Liver (tissue), 9 donors: Measurements from ENCODE around the gene ITGAE. TPM values are rescaled to one million over a fixed set of nuclear protein-coding genes. Genes with fewer than 3 reads are reported as not detected.

Source experiments
- DNase-seq: peaks from one replicate; pipeline ENCODE4 v3.0.0-alpha.2; 2017; ENCODE audit warnings: low spot score
- H3K27ac ChIP-seq, 2 donors: one replicate each; pipeline ENCODE4 v1.7.0; 2013; ENCODE audit warnings: inconsistent platforms in 2 of 2, low read length in 2 of 2, control low read depth in 1 of 2, low read depth in 1 of 2, mild to moderate bottlenecking in 1 of 2
- H3K27me3 ChIP-seq, 4 donors: one replicate each; pipeline versions ENCODE4 v1.6.1 to v1.7.0; 2013; ENCODE audit warnings: low read length in 3 of 4, inconsistent platforms in 1 of 4, mild to moderate bottlenecking in 1 of 4, moderate library complexity in 1 of 4; ENCODE audit not compliant: control insufficient read depth in 4 of 4, insufficient read depth in 4 of 4
- H3K36me3 ChIP-seq, 4 donors: one replicate each; pipeline versions ENCODE4 v1.6.1 to v1.7.0; 2013; ENCODE audit warnings: low read length in 3 of 4, mild to moderate bottlenecking in 3 of 4, low read depth in 1 of 4, moderate library complexity in 1 of 4; ENCODE audit not compliant: control insufficient read depth in 4 of 4, insufficient read depth in 3 of 4
- H3K4me1 ChIP-seq, 4 donors: one replicate each; pipeline versions ENCODE4 v1.6.1 to v1.7.0; 2013; ENCODE audit warnings: low read length in 3 of 4, mild to moderate bottlenecking in 3 of 4, moderate library complexity in 1 of 4; ENCODE audit not compliant: control insufficient read depth in 4 of 4, insufficient read depth in 4 of 4
- H3K4me3 ChIP-seq, 3 donors: one replicate each; pipeline versions ENCODE4 v1.6.1 to v1.7.0; 2013; ENCODE audit warnings: low read length in 3 of 3, control low read depth in 1 of 3, low read depth in 1 of 3, mild to moderate bottlenecking in 1 of 3
- H3K9ac ChIP-seq, 2 donors: one replicate each; pipeline ENCODE4 v1.7.0; 2013; ENCODE audit warnings: low read length in 2 of 2, mild to moderate bottlenecking in 2 of 2, moderate library complexity in 2 of 2, control low read depth in 1 of 2, low read depth in 1 of 2
- H3K9me3 ChIP-seq, 4 donors: one replicate each; pipeline versions ENCODE4 v1.6.1 to v1.7.0; 2013; ENCODE audit warnings: low read length in 3 of 4; ENCODE audit not compliant: control insufficient read depth in 4 of 4
- ATF3 ChIP-seq: IDR thresholded peaks from 2 replicates; pipeline ENCODE4 v1.6.1; 2016; ENCODE audit warnings: antibody characterized with exemption
- EGR1 ChIP-seq, 2 donors: IDR thresholded peaks; 2 replicates each; pipeline ENCODE4 v1.6.1; 2016 to 2018; ENCODE audit warnings: antibody characterized with exemption in 2 of 2, low read depth in 2 of 2
- FOXA1 ChIP-seq: IDR thresholded peaks from 2 replicates; pipeline ENCODE4 v1.6.1; 2016; ENCODE audit warnings: antibody characterized with exemption
- FOXA2 ChIP-seq: IDR thresholded peaks from 2 replicates; pipeline ENCODE4 v1.6.1; 2016; ENCODE audit warnings: antibody characterized with exemption
- GABPA ChIP-seq, 2 donors: IDR thresholded peaks in 1 of 2; conservative IDR thresholded peaks in 1 of 2; 2 replicates each; pipeline ENCODE4 v1.6.1; 2016; ENCODE audit warnings: antibody characterized with exemption in 2 of 2, mild to moderate bottlenecking in 1 of 2, moderate library complexity in 1 of 2
- HNF4A ChIP-seq, 2 donors: conservative IDR thresholded peaks; 2 replicates each; pipeline ENCODE4 v1.6.1; 2016; ENCODE audit warnings: antibody characterized with exemption in 2 of 2, mild to moderate bottlenecking in 2 of 2
- HNF4G ChIP-seq: IDR thresholded peaks from 2 replicates; pipeline ENCODE4 v1.6.1; 2016; ENCODE audit warnings: antibody characterized with exemption
- JUND ChIP-seq, 2 donors: IDR thresholded peaks; 2 replicates each; pipeline ENCODE4 v1.6.1; 2016; ENCODE audit warnings: antibody characterized with exemption in 2 of 2
- NR2F2 ChIP-seq: IDR thresholded peaks from 2 replicates; pipeline ENCODE4 v1.6.1; 2016; ENCODE audit warnings: antibody characterized with exemption
- RAD21 ChIP-seq, 2 donors: IDR thresholded peaks; 2 replicates each; pipeline ENCODE4 v1.6.1; 2016; ENCODE audit warnings: antibody characterized with exemption in 2 of 2, mild to moderate bottlenecking in 2 of 2
- REST ChIP-seq: IDR thresholded peaks from 2 replicates; pipeline ENCODE4 v1.6.1; 2016; ENCODE audit warnings: antibody characterized with exemption, mild to moderate bottlenecking
- RXRA ChIP-seq, 2 donors: IDR thresholded peaks; 2 replicates each; pipeline ENCODE4 v1.6.1; 2017 to 2018; ENCODE audit warnings: antibody characterized with exemption in 2 of 2, mild to moderate bottlenecking in 1 of 2
- SP1 ChIP-seq: IDR thresholded peaks from 2 replicates; pipeline ENCODE4 v1.6.1; 2018; ENCODE audit warnings: antibody characterized with exemption, mild to moderate bottlenecking
- TAF1 ChIP-seq: conservative IDR thresholded peaks from 2 replicates; pipeline ENCODE4 v1.6.1; 2016; ENCODE audit warnings: antibody characterized with exemption, mild to moderate bottlenecking
- YY1 ChIP-seq: IDR thresholded peaks from 2 replicates; pipeline ENCODE4 v1.6.1; 2016; ENCODE audit warnings: antibody characterized with exemption, mild to moderate bottlenecking
- WGBS: extraction: QIAGEN DNeasy Blood & Tissue Kit; methylation state at CpG from one replicate; pipeline ENCODE4 v1.1.7; 2013; 5-methylcytosine and 5-hydroxymethylcytosine counted together
- polyA plus RNA-seq, 2 donors: library from polyadenylated mRNA; stranded (reverse) in 1 of 2; unstranded in 1 of 2; fragments of 200-250 nt in 1 of 2; fragments of >200 nt in 1 of 2; fragmentation: Nextera tagmentation in 1 of 2; extraction: Ambion mirVana in 1 of 2; gene quantifications; one replicate each; pipeline versions ENCODE4 v1.2.1 to v1.2.3, GENCODE V29; 2013 to 2015
- total RNA-seq, 2 donors: library from RNA; depleted of rRNA; stranded (reverse); fragments of >200 nt; gene quantifications; one replicate each; pipeline ENCODE4 v1.2.3, GENCODE V29; 2014
- TF ChIP-seq, protein P1 (sequence below): fragments of 150-350 bp; IDR thresholded peaks from 2 replicates; pipeline ENCODE4 v1.5.1; 2017; ENCODE audit warnings: improper control_type of control experiment, low read depth, low read length; ENCODE audit not compliant: missing input control
- TF ChIP-seq, protein P2 (sequence below): IDR thresholded peaks from 2 replicates; pipeline ENCODE4 v1.6.1; 2016; ENCODE audit warnings: antibody characterized with exemption
- donor health status: healthy.
- donor health status: healthy.
- donor health status: healthy.
- donor health status: healthy.
- donor health status: healthy.

ITGAE gene
- total and polyA plus RNA-seq, 4 donors, result 6.5 to 17.7 (median 12.1) TPM

DNA sequence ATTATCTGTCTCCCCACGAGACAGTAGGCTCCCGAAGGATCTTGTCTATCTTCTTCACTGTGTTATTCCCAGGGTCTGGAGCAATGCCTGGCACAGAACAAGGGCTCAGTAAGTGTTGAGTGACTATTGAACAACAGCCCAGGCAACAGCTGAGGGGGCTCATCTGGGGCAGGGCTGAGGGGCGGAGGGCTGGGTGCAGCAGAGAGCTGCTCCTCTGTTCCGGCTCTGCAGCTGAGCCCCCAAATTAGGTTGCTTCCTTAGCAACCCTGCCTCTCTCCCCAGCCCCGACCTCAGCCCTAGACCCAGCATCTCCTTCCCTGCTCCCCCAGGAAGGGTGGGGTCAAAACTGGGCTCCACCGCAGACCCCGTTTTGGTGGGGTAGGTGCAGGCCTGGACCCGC is 32.2 kb downstream of the ITGAE start:
- no peaks in the 10 kb centered on the region for H3K4me1 ChIP-seq
- H3K27ac ChIP-seq, result no peak overlapping the region
- no peaks in the 10 kb centered on the region for H3K36me3 ChIP-seq
- H3K4me3 ChIP-seq, result no peak overlapping the region
- WGBS, result 80% methylated on average over 8 of the region's 8 CpGs
- TF ChIP-seq YY1 (no peak), RAD21 (IDR thresholded peaks at IDR 0.05) (no peak), ATF3 (no peak), HNF4A (conservative IDR thresholded peaks at IDR 0.05) (no peak), RXRA (IDR thresholded peaks at IDR 0.05) (no peak), HNF4G (no peak), NR2F2 (no peak), SP1 (no peak), EGR1 (IDR thresholded peaks at IDR 0.05; ENCODE audit: low read depth in 2 of 2) (no peak), JUND (IDR thresholded peaks at IDR 0.05) (no peak), TAF1 (no peak), FOXA2 (no peak), FOXA1 (no peak), GABPA (IDR thresholded peaks at IDR 0.05 in 1 of 2, conservative IDR thresholded peaks at IDR 0.05 in 1 of 2) (no peak)
- TF ChIP-seq, protein P1, sequence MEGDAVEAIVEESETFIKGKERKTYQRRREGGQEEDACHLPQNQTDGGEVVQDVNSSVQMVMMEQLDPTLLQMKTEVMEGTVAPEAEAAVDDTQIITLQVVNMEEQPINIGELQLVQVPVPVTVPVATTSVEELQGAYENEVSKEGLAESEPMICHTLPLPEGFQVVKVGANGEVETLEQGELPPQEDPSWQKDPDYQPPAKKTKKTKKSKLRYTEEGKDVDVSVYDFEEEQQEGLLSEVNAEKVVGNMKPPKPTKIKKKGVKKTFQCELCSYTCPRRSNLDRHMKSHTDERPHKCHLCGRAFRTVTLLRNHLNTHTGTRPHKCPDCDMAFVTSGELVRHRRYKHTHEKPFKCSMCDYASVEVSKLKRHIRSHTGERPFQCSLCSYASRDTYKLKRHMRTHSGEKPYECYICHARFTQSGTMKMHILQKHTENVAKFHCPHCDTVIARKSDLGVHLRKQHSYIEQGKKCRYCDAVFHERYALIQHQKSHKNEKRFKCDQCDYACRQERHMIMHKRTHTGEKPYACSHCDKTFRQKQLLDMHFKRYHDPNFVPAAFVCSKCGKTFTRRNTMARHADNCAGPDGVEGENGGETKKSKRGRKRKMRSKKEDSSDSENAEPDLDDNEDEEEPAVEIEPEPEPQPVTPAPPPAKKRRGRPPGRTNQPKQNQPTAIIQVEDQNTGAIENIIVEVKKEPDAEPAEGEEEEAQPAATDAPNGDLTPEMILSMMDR, result no peak
- TF ChIP-seq, protein P2, sequence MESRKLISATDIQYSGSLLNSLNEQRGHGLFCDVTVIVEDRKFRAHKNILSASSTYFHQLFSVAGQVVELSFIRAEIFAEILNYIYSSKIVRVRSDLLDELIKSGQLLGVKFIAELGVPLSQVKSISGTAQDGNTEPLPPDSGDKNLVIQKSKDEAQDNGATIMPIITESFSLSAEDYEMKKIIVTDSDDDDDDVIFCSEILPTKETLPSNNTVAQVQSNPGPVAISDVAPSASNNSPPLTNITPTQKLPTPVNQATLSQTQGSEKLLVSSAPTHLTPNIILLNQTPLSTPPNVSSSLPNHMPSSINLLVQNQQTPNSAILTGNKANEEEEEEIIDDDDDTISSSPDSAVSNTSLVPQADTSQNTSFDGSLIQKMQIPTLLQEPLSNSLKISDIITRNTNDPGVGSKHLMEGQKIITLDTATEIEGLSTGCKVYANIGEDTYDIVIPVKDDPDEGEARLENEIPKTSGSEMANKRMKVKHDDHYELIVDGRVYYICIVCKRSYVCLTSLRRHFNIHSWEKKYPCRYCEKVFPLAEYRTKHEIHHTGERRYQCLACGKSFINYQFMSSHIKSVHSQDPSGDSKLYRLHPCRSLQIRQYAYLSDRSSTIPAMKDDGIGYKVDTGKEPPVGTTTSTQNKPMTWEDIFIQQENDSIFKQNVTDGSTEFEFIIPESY, result no peak
- no peaks in the 10 kb centered on the region for H3K27me3 ChIP-seq
- no peak overlapping the region for H3K9ac ChIP-seq
- no peaks in the 10 kb centered on the region for H3K9me3 ChIP-seq
- DNase-seq, result no peak

GRCh38 chr17:3768341-3768740 is 32.6 kb downstream of the ITGAE start:
- Histone ChIP-seq H3K9me3 (no peaks in the 10 kb centered on the region), H3K36me3 (no peaks in the 10 kb centered on the region), H3K4me1 (no peaks in the 10 kb centered on the region), H3K4me3 (no peak overlapping the region), H3K27ac (no peak overlapping the region), H3K9ac (no peak overlapping the region), H3K27me3 (no peaks in the 10 kb centered on the region)
- no peak for DNase-seq
- TF ChIP-seq REST (no peak), EGR1 (IDR thresholded peaks at IDR 0.05; ENCODE audit: low read depth in 2 of 2) (no peak), GABPA (IDR thresholded peaks at IDR 0.05 in 1 of 2, conservative IDR thresholded peaks at IDR 0.05 in 1 of 2) (no peak), NR2F2 (no peak), ATF3 (no peak), TAF1 (no peak), HNF4A (conservative IDR thresholded peaks at IDR 0.05) (no peak), HNF4G (no peak), YY1 (no peak), FOXA2 (no peak), JUND (IDR thresholded peaks at IDR 0.05) (no peak)
- TF ChIP-seq, protein P1, result no peak
- TF ChIP-seq, protein P2, result no peak
- WGBS, result 95% methylated on average over 9 of the region's 9 CpGs
